Spleen (tissue), 11 donors: ENCODE results near the gene TRIM72. TPM values are rescaled to one million over a fixed set of nuclear protein-coding genes. Genes with fewer than 3 reads are reported as not detected.

Source experiments
- DNase-seq: peaks from one replicate; pipeline ENCODE4 v3.0.0-alpha.2; 2020
- H3K27ac ChIP-seq, 8 donors: fragments of 200-600 bp; sonication (generic) in 7 of 8; 1 replicate in 4 of 8; 2 replicates in 4 of 8; pipeline versions ENCODE4 v1.5.0 to v1.8.0; 2016 to 2021; ENCODE audit warnings: inconsistent platforms in 4 of 8, mild to moderate bottlenecking in 4 of 8, moderate library complexity in 1 of 8
- H3K27me3 ChIP-seq, 7 donors: fragments of 200-600 bp; sonication (generic) in 6 of 7; replicated peaks in 1 of 7; 1 replicate in 4 of 7; 2 replicates in 3 of 7; pipeline versions ENCODE4 v1.5.0 to v1.8.0; 2016 to 2021; ENCODE audit warnings: inconsistent platforms in 3 of 7, mild to moderate bottlenecking in 1 of 7
- H3K36me3 ChIP-seq, 6 donors: fragments of 200-600 bp; sonication (generic) in 5 of 6; 1 replicate in 4 of 6; 2 replicates in 2 of 6; pipeline versions ENCODE4 v1.5.0 to v1.8.0; 2016 to 2021; ENCODE audit warnings: inconsistent platforms in 2 of 6
- H3K4me1 ChIP-seq, 6 donors: fragments of 200-600 bp; sonication (generic) in 5 of 6; 1 replicate in 3 of 6; 2 replicates in 3 of 6; pipeline versions ENCODE4 v1.5.0 to v1.8.0; 2016 to 2021; ENCODE audit warnings: inconsistent platforms in 3 of 6
- H3K4me3 ChIP-seq, 8 donors: fragments of 200-600 bp; sonication (generic) in 7 of 8; 1 replicate in 4 of 8; 2 replicates in 4 of 8; pipeline versions ENCODE4 v1.5.0 to v1.8.0; 2016 to 2021; ENCODE audit warnings: inconsistent platforms in 4 of 8, mild to moderate bottlenecking in 4 of 8, moderate library complexity in 2 of 8
- H3K9me3 ChIP-seq, 8 donors: fragments of 200-600 bp; sonication (generic) in 7 of 8; 1 replicate in 4 of 8; 2 replicates in 4 of 8; pipeline versions ENCODE4 v1.5.0 to v1.8.0; 2016 to 2021; ENCODE audit warnings: inconsistent platforms in 4 of 8
- CTCF ChIP-seq, 11 experiments: fragments of 200-600 bp in 7 of 11; fragments of 450-650 bp in 4 of 11; sonication (generic) in 4 of 11; IDR thresholded peaks in 8 of 11; conservative IDR thresholded peaks in 3 of 11; 1 replicate in 7 of 11; 2 replicates in 4 of 11; pipeline versions ENCODE4 v1.4.0 to v1.8.0; 2016 to 2021; ENCODE audit warnings: antibody characterized with exemption in 11 of 11, inconsistent platforms in 4 of 11, mild to moderate bottlenecking in 1 of 11
- POLR2A ChIP-seq, 3 donors: fragments of 450-650 bp; IDR thresholded peaks; one replicate each; pipeline ENCODE4 v1.5.1; 2017; ENCODE audit warnings: antibody characterized with exemption in 3 of 3, mild to moderate bottlenecking in 1 of 3
- POLR2AphosphoS5 ChIP-seq, 3 donors: sonication (generic); formaldehyde crosslinking; IDR thresholded peaks; one replicate each; pipeline ENCODE4 v1.5.1; 2017; ENCODE audit warnings: antibody characterized with exemption in 3 of 3
- WGBS, 5 donors: extraction: QIAGEN DNeasy Blood & Tissue Kit in 3 of 5; methylation state at CpG; one replicate each; pipeline versions ENCODE4 v1.1.5 to v1.1.7; 2013 to 2018; 5-methylcytosine and 5-hydroxymethylcytosine counted together
- intact Hi-C: fragments of 100-400 bp; cut with DNase I; formaldehyde crosslinking; loops from one replicate; pipeline ENCODE4 v1.15.0; 2023; ENCODE audit warnings: low total_unique reads
- polyA plus RNA-seq, 3 donors: library from polyadenylated mRNA; stranded (reverse); fragments of 200-250 nt; gene quantifications; one replicate each; pipeline ENCODE4 v1.2.1, GENCODE V29; 2013
- total RNA-seq, 7 donors: library from RNA; depleted of rRNA in 3 of 7; stranded (reverse); fragments of >200 nt in 3 of 7; fragmentation: NEBNext Ultra II Directional in 4 of 7; extraction: Animal tissue kit (Norgen Biotek cat#: 25700) in 4 of 7; gene quantifications; one replicate each; pipeline versions ENCODE4 v1.1.0 to v1.2.1, GENCODE V29; 2016 to 2021
- donor health status: healthy with polysubstance abuse.
- donor health status: DM: no; HTN: no; CAD: no; lungs with moderate emphysema.
- donor health status: DM: no; HTN: no; CAD: no.
- donor health status: Bipolar disorder and iron deficiency.
- donor health status: healthy.
- donor health status: DM: no; HTN: no; CAD: no.
- donor health status: DM: yes; HTN: yes; CAD: no.

Gene TRIM72
- total and polyA plus RNA-seq, 10 donors: 0.05 to 0.26 (median 0.13) TPM; not detected in 3

GRCh38 chr16:31262084-31262483, 48.2 kb downstream of the TRIM72 start:
- peaks cover 0 to 20% (median 0%) of the 10 kb centered on the region in 6 donors for H3K36me3 ChIP-seq
- 64 to 86% (median 80%) methylated on average over 3 of the region's 3 CpGs for WGBS, 5 donors
- no peaks in the 10 kb centered on the region for H3K27me3 ChIP-seq
- H3K4me1 ChIP-seq: peaks cover 25 to 87% (median 61%) of the 10 kb centered on the region in 6 donors
- peak; percentile 2 for DNase-seq
- peak overlapping the region in 2 of 8 donors; percentile 87 to 92 for H3K27ac ChIP-seq
- H3K9me3 ChIP-seq: no peaks in the 10 kb centered on the region
- TF ChIP-seq POLR2AphosphoS5 (IDR thresholded peaks at IDR 0.05): no peak
- TF ChIP-seq POLR2A (IDR thresholded peaks at IDR 0.05): no peak
- TF ChIP-seq CTCF (IDR thresholded peaks at IDR 0.05 in 8 of 11, conservative IDR thresholded peaks at IDR 0.05 in 3 of 11): no peak
- no peak overlapping the region for H3K4me3 ChIP-seq
- intact Hi-C loops: no loop called here

DNA sequence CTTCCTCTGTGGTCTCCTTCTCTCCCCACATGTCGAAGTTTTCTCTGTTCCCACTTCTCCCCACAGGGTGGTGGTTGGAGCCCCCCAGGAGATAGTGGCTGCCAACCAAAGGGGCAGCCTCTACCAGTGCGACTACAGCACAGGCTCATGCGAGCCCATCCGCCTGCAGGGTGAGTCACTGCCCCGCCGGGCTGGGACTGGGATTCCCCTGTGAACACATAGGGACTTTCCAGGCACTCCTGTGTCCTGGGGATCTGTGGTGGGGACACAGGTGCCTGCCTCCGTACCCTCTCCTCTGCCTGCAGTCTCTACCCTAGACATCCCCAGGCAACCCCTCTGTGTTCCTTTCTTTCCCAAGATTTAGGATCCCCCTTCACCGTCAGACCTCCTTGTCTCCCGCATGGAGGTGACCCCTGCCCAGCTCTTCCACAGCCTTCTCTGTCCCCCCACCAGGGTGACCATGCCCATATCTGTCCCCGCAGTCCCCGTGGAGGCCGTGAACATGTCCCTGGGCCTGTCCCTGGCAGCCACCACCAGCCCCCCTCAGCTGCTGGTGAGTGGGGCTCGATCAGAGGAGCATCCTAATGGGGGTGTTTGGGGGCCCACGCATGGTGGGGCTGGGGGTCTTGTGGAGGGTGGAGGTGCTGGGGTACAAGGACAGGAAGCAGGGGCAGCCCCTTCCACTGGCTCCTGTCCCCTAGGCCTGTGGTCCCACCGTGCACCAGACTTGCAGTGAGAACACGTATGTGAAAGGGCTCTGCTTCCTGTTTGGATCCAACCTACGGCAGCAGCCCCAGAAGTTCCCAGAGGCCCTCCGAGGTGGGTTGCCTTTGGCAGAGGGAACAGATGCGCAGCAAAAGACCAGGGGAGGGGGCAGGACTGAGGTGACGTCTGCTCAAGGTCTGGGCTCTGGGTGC, 51.7 kb downstream of the TRIM72 start:
- peaks cover 11 to 60% (median 44%) of the 10 kb centered on the region in 6 donors for H3K4me1 ChIP-seq
- WGBS, 5 donors: 37 to 49% (median 47%) methylated on average over 19 to 20 of the region's 20 CpGs

GRCh38 chr16:31267332-31268032, 53.6 kb downstream of the TRIM72 start:
- Histone ChIP-seq H3K27ac (no peak overlapping the region), H3K9me3 (no peaks in the 10 kb centered on the region), H3K27me3 (no peaks in the 10 kb centered on the region), H3K36me3 (peaks cover 0 to 72% (median 0%) of the 10 kb centered on the region in 6 donors), H3K4me3 (no peak overlapping the region), H3K4me1 (peaks cover 11 to 42% (median 37%) of the 10 kb centered on the region in 6 donors)
- WGBS, 5 donors: 79 to 87% (median 83%) methylated on average over 8 of the region's 8 CpGs
- TF ChIP-seq CTCF (IDR thresholded peaks at IDR 0.05 in 8 of 11, conservative IDR thresholded peaks at IDR 0.05 in 3 of 11): no peak
- TF ChIP-seq POLR2A (IDR thresholded peaks at IDR 0.05): no peak
- no peak for TF ChIP-seq POLR2AphosphoS5 (IDR thresholded peaks at IDR 0.05)
- DNase-seq: no peak
- intact Hi-C loops: no loop called here

More for the DNA sequence above, 51.7 kb downstream of the TRIM72 start:
- peak overlapping the region in 5 of 8 donors; percentile 1 to 57 (median 36) for H3K27ac ChIP-seq
- DNase-seq: peak; percentile 82
- intact Hi-C loops: no loop called here
- H3K9me3 ChIP-seq: no peaks in the 10 kb centered on the region
- peak overlapping the region in 1 of 8 donors; percentile 14 for H3K4me3 ChIP-seq
- TF ChIP-seq POLR2A (IDR thresholded peaks at IDR 0.05) (no peak), CTCF (IDR thresholded peaks at IDR 0.05 in 8 of 11, conservative IDR thresholded peaks at IDR 0.05 in 3 of 11) (no peak), POLR2AphosphoS5 (IDR thresholded peaks at IDR 0.05) (peak in 2 of 3 donors; percentile 23 to 45)
- H3K27me3 ChIP-seq: no peaks in the 10 kb centered on the region
- peaks cover 0 to 55% (median 0%) of the 10 kb centered on the region in 6 donors for H3K36me3 ChIP-seq

DNA sequence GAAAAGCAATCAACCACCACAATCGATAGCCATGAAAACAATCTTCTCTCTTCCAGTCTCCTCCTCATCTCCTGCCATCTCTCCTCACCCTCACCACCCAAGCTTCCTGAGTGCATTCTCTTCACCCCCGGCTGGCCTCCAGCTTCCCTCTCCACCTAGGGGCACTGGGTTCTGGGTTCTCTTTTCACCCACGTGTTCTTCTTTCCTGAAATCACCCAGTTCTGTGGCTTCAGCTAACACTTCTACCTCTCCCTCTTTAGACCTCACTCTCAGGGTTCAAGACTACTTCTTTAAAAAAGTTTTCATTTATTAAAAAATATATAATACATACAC, 54.1 kb downstream of the TRIM72 start:
- no peak for TF ChIP-seq POLR2A (IDR thresholded peaks at IDR 0.05)
- TF ChIP-seq CTCF (IDR thresholded peaks at IDR 0.05 in 8 of 11, conservative IDR thresholded peaks at IDR 0.05 in 3 of 11): no peak
- no peak for TF ChIP-seq POLR2AphosphoS5 (IDR thresholded peaks at IDR 0.05)

More for the DNA sequence above, 54.1 kb downstream of the TRIM72 start:
- peaks cover 0 to 77% (median under 1%) of the 10 kb centered on the region in 6 donors for H3K36me3 ChIP-seq
- no peaks in the 10 kb centered on the region for H3K27me3 ChIP-seq
- H3K4me3 ChIP-seq: no peak overlapping the region
- no peak overlapping the region for H3K27ac ChIP-seq
- WGBS, 5 donors: 32 to 50% (median 37%) methylated on average over 3 of the region's 3 CpGs
- intact Hi-C loops: no loop called here
- no peaks in the 10 kb centered on the region for H3K9me3 ChIP-seq
- peaks cover 11 to 37% (median 32%) of the 10 kb centered on the region in 6 donors for H3K4me1 ChIP-seq
- DNase-seq: no peak
